ENCODE data around the gene NHLH1. TPM values are rescaled to one million over a fixed set of nuclear protein-coding genes. Genes with fewer than 3 reads are reported as not detected.

Gene NHLH1
- total and polyA plus RNA-seq, 2 of the 4 experiments (the other 2 are of a cell fraction) = 0.14 TPM; not detected in 1

DNA sequence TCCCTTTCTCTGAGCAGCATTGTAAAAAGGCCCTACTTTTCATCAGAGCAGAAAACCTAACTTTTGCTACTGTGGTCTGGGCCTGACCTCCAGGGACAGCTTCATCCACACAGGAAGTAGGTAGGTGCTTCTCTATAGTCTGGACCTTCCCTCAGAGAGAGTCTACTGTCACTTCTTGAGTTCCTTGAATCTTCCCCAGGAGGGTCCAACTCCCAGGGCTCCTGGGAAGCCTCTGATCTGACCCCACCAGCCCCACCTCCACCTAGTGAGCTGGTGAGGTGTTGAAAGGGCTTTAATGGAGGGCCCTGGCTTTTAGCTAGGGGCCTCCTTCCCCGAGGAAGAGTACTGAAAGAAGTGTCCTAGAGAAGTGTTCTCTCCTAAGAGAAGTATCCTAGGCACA, 30.8 kb downstream of the NHLH1 start:
- ChIA-PET CTCF (no interaction called here), POLR2A (ENCODE audit: unreplicated experiment) (no interaction called here)
- dilution Hi-C loops (cut with HindIII; ENCODE audit: low sequenced_read_pairs, unreplicated experiment) (no loop called here), in situ Hi-C loops (cut with MboI; ENCODE audit: low sequenced_read_pairs) (no loop called here), intact Hi-C loops (cut with micrococcal nuclease) (no loop called here)
- Histone ChIP-seq H3K14ac (replicated peaks; ENCODE audit: low read depth, low read length) (no peak overlapping the region), H2BK15ac (ENCODE audit: low read depth, low read length) (no peak overlapping the region), H2AK5ac (ENCODE audit: low read depth, low read length) (no peak overlapping the region), H4K91ac (ENCODE audit: insufficient read depth, low read depth, low read length) (no peak overlapping the region), H3K9me3 (ENCODE audit: control insufficient read depth, insufficient read depth, low read length) (no peaks in the 10 kb centered on the region), H3K56ac (ENCODE audit: extremely low read depth, insufficient read depth, low read length) (no peak overlapping the region), H3K79me1 (ENCODE audit: low read depth in 1 of 2, low read length in 2 of 2) (no peaks in the 10 kb centered on the region), H2BK5ac (ENCODE audit: low read depth, low read length, poor library complexity, severe bottlenecking) (no peak overlapping the region), H2BK20ac (ENCODE audit: low read depth, low read length) (no peak overlapping the region), H2AFZ (replicated peaks; ENCODE audit: low read length, poor library complexity) (no peak overlapping the region), H3K23ac (ENCODE audit: low read depth, low read length) (no peak overlapping the region), H2BK120ac (ENCODE audit: low read depth, low read length) (no peak overlapping the region), H3K4me3 (ENCODE audit: insufficient read depth, low read depth, low read length) (no peak overlapping the region), H3K36me3 (ENCODE audit: control insufficient read depth, insufficient read depth, low read length) (no peaks in the 10 kb centered on the region), H3K18ac (ENCODE audit: low read depth, low read length) (no peak overlapping the region), H3K4me2 (ENCODE audit: low read depth, low read length) (no peak overlapping the region), H4K8ac (ENCODE audit: low read depth in 2 of 2, low read length in 2 of 2) (no peak overlapping the region), H3K9ac (ENCODE audit: low read depth, low read length) (no peak overlapping the region), H3K4me1 (ENCODE audit: control insufficient read depth, insufficient read depth, low read length) (no peaks in the 10 kb centered on the region), H4K5ac (ENCODE audit: low read depth, low read length) (no peak overlapping the region), H3K4ac (ENCODE audit: low read depth, low read length) (no peak overlapping the region), H3K27ac (ENCODE audit: insufficient read depth, low read length) (no peak overlapping the region), H2AK9ac (replicated peaks; ENCODE audit: low read depth, low read length, poor library complexity) (no peak overlapping the region), H3K27me3 (ENCODE audit: control insufficient read depth, insufficient read depth, low read length) (peaks cover 34% of the 10 kb centered on the region), H4K20me1 (ENCODE audit: insufficient read depth, low read length) (no peaks in the 10 kb centered on the region), H3K9me1 (ENCODE audit: insufficient read depth, low read length) (peaks cover 5% of the 10 kb centered on the region; the same call in 1 of the 2 replicates)
- no TSS peak for BruUV-seq (replicated peaks)
- WGBS, 2 experiments (ENCODE audit: extremely low coverage in 2 of 2, insufficient read length in 1 of 2) = no CpG with 5 or more reads among the region's 1 CpG
- TF ChIP-seq POLR2A (IDR thresholded peaks at IDR 0.05; ENCODE audit: low read depth, low read length) (no peak), CEBPB (IDR thresholded peaks at IDR 0.05; ENCODE audit: low read depth, low read length) (no peak), SMC3 (IDR thresholded peaks at IDR 0.05; ENCODE audit: low read depth, low read length) (no peak), MXI1 (IDR thresholded peaks at IDR 0.05; ENCODE audit: borderline replicate concordance, low read depth, low read length) (no peak), RAD21 (IDR thresholded peaks at IDR 0.05; ENCODE audit: low read length) (no peak)
- DNase-seq = no peak
- no peak for ATAC-seq (ENCODE audit: low read depth)
